ENCODE measurements around the gene AEBP1.

Gene AEBP1

GRCh38 chr7:44078521-44078920 is 25.6 kb upstream of the AEBP1 start:
- Histone ChIP-seq H3K36me3 (ENCODE audit: insufficient read depth, low read length) (peaks cover 76% of the 10 kb centered on the region), H2AFZ (ENCODE audit: low read depth, low read length) (no peak overlapping the region), H3K79me2 (ENCODE audit: insufficient read depth, low read length) (peaks cover 33% of the 10 kb centered on the region), H3K9ac (ENCODE audit: low read depth, low read length) (peak overlapping the region; percentile 19; the same call in 1 of the 2 replicates), H3K27me3 (ENCODE audit: insufficient read depth, low read length, poor library complexity) (no peaks in the 10 kb centered on the region), H3K4me1 (ENCODE audit: insufficient read depth, low read length) (peaks cover 51% of the 10 kb centered on the region), H4K20me1 (ENCODE audit: insufficient read depth, low read length) (peaks cover 11% of the 10 kb centered on the region; the same call in 1 of the 2 replicates), H3K27ac (ENCODE audit: low read length) (peak overlapping the region; percentile 59), H3K9me3 (ENCODE audit: insufficient read depth, low read length, severe bottlenecking) (no peaks in the 10 kb centered on the region), H3K4me2 (ENCODE audit: insufficient read depth, low read length) (peak overlapping the region; percentile 0; the same call in 1 of the 2 replicates), H3K4me3 (ENCODE audit: low read depth in 1 of 2, low read length in 2 of 2) (no peak overlapping the region)
- ATAC-seq (ENCODE audit: insufficient read depth, low read depth) = no peak
- no peak for DNase-seq
- TF ChIP-seq EZH2 (IDR thresholded peaks at IDR 0.05; ENCODE audit: borderline replicate concordance, low read depth, low read length, severe bottlenecking) (no peak), CTCF (IDR thresholded peaks at IDR 0.05; ENCODE audit: borderline replicate concordance, extremely low read depth, low read length, poor library complexity, severe bottlenecking) (no peak)

GRCh38 chr7:44079331-44080021 is 24.7 kb upstream of the AEBP1 start:
- Histone ChIP-seq H3K4me2 (ENCODE audit: insufficient read depth, low read length) (peak overlapping the region; percentile 59), H3K9me3 (ENCODE audit: insufficient read depth, low read length, severe bottlenecking) (no peaks in the 10 kb centered on the region), H3K27ac (ENCODE audit: low read length) (peak overlapping the region; percentile 59), H3K4me1 (ENCODE audit: insufficient read depth, low read length) (peaks cover 54% of the 10 kb centered on the region), H3K36me3 (ENCODE audit: insufficient read depth, low read length) (peaks cover 66% of the 10 kb centered on the region), H4K20me1 (ENCODE audit: insufficient read depth, low read length) (peaks cover 11% of the 10 kb centered on the region; the same call in 1 of the 2 replicates), H3K4me3 (ENCODE audit: low read depth in 1 of 2, low read length in 2 of 2) (no peak overlapping the region), H3K79me2 (ENCODE audit: insufficient read depth, low read length) (peaks cover 33% of the 10 kb centered on the region), H3K27me3 (ENCODE audit: insufficient read depth, low read length, poor library complexity) (no peaks in the 10 kb centered on the region), H2AFZ (ENCODE audit: low read depth, low read length) (no peak overlapping the region), H3K9ac (ENCODE audit: low read depth, low read length) (no peak overlapping the region)
- TF ChIP-seq CTCF (IDR thresholded peaks at IDR 0.05; ENCODE audit: borderline replicate concordance, extremely low read depth, low read length, poor library complexity, severe bottlenecking) (no peak), EZH2 (IDR thresholded peaks at IDR 0.05; ENCODE audit: borderline replicate concordance, low read depth, low read length, severe bottlenecking) (no peak)
- ATAC-seq (ENCODE audit: insufficient read depth, low read depth) = no peak
- no peak for DNase-seq

GRCh38 chr7:44080118-44080517 is 24.0 kb upstream of the AEBP1 start:
- H3K27ac ChIP-seq (ENCODE audit: low read length) = peak overlapping the region; percentile 69; the same call in 1 of the 2 replicates
- no peak for ATAC-seq (ENCODE audit: insufficient read depth, low read depth)
- H3K4me1 ChIP-seq (ENCODE audit: insufficient read depth, low read length) = peaks cover 54% of the 10 kb centered on the region
- H3K9me3 ChIP-seq (ENCODE audit: insufficient read depth, low read length, severe bottlenecking) = no peaks in the 10 kb centered on the region
- TF ChIP-seq EZH2 (IDR thresholded peaks at IDR 0.05; ENCODE audit: borderline replicate concordance, low read depth, low read length, severe bottlenecking) = no peak
- TF ChIP-seq CTCF (IDR thresholded peaks at IDR 0.05; ENCODE audit: borderline replicate concordance, extremely low read depth, low read length, poor library complexity, severe bottlenecking) = no peak
- DNase-seq = no peak
- peaks cover 62% of the 10 kb centered on the region for H3K36me3 ChIP-seq (ENCODE audit: insufficient read depth, low read length)
- peak overlapping the region; percentile 75; the same call in 1 of the 2 replicates for H3K9ac ChIP-seq (ENCODE audit: low read depth, low read length)
- H2AFZ ChIP-seq (ENCODE audit: low read depth, low read length) = no peak overlapping the region
- H3K27me3 ChIP-seq (ENCODE audit: insufficient read depth, low read length, poor library complexity) = no peaks in the 10 kb centered on the region
- H3K4me2 ChIP-seq (ENCODE audit: insufficient read depth, low read length) = peak overlapping the region; percentile 59
- peak overlapping the region in 1 of 2 experiments; percentile 64; a peak in 1 of 4 replicates for H3K4me3 ChIP-seq (ENCODE audit: low read depth in 1 of 2, low read length in 2 of 2)
- H4K20me1 ChIP-seq (ENCODE audit: insufficient read depth, low read length) = peaks cover 11% of the 10 kb centered on the region; the same call in 1 of the 2 replicates
- peaks cover 33% of the 10 kb centered on the region for H3K79me2 ChIP-seq (ENCODE audit: insufficient read depth, low read length)

Data from DND-41 (cell line).